ENCODE results near the gene ERAL1.
"Not testable (repeated sequence)": the region's sequence is repeated elsewhere in the genome, so short reads cannot be mapped to it uniquely, and the experiment has no call there.

The ERAL1 gene

GRCh38 chr17:28849281-28849680 is 5.5 kb upstream of the ERAL1 start:
- DNase-seq (ENCODE audit: low read depth in 2 of 3, low spot score in 1 of 3), result no peak

DNA sequence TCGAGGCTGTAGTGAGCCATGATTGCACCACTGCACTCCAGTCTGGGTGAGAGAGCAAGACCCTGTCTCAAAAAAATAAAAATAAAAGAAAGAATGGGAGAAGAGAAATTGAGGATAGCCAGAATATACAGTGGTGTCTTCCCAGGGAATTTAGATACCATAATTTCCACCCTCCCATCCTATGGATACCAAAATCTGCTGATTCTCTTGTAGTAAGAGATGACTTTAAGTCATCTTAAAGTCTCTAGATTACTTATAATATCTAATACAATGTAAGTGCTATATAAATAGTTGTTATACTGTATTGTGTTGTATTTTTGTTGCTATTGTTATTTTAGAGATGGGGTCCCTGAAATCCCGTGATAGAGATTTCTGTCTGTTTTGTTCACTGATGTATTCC is 1.5 kb upstream of the ERAL1 start:
- DNase-seq (ENCODE audit: low read depth in 2 of 3, low spot score in 1 of 3), result no peak

DNA sequence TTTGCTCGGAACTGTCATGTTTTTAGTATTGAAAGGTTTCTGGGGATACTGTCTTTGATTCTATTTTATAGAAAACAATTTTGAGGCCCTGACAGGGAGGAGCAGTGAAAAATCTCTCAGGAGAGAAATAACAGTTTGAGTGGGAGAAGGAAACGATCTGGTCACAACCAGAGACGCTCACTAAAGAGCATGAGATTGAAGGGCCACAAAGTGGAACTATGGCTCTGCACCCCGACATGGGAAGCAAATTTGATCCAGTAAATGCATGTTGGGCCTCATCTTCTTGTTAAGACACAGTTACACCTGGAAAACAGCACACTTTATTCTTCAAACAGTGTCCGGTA is 492 bp downstream of the ERAL1 start:
- DNase-seq (ENCODE audit: low read depth in 2 of 3, low spot score in 1 of 3), result no peak

- DNase-seq (ENCODE audit: low read depth in 2 of 3, low spot score in 1 of 3), result no peak
Measured at GRCh38 chr17:28856028-28856574, 1.3 kb downstream of the ERAL1 start.

GRCh38 chr17:28857905-28858800 is 3.3 kb downstream of the ERAL1 start:
- DNase-seq (ENCODE audit: low read depth in 2 of 3, low spot score in 1 of 3), result no peak

DNA sequence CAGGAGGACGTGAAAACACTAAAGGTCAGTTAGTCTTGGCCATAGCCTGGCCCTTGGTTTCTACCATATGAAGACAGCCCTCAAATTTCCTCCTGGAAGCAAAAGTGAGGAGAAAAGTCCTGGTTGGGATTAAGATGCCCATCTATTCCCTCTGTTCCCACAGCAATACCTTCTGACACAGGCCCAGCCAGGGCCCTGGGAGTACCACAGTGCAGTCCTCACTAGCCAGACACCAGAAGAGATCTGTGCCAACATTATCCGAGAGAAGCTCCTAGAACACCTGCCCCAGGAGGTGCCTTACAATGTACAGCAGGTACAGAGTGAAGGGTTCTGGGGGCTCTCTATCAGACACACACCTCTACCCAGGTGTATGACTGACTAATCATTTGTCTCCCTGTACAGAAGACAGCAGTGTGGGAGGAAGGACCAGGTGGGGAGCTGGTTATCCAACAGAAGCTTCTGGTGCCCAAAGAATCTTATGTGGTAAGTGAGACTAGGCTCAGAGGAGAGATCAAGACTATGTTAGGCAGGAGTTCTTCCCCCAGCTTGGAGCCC is 4.1 kb downstream of the ERAL1 start:
- DNase-seq (ENCODE audit: low read depth in 2 of 3, low spot score in 1 of 3), result no peak

GRCh38 chr17:28860363-28860808 is 5.6 kb downstream of the ERAL1 start:
- no peak for DNase-seq (ENCODE audit: low read depth in 2 of 3, low spot score in 1 of 3)

GRCh38 chr17:28861393-28862203 is 6.8 kb downstream of the ERAL1 start:
- no peak for DNase-seq (ENCODE audit: low read depth in 2 of 3, low spot score in 1 of 3)

- DNase-seq (ENCODE audit: low read depth in 2 of 3, low spot score in 1 of 3), result no peak
Measured at GRCh38 chr17:28862561-28862960, 7.7 kb downstream of the ERAL1 start.

- no peak for DNase-seq (ENCODE audit: low read depth in 2 of 3, low spot score in 1 of 3)
Measured at GRCh38 chr17:28863953-28864352, 9.1 kb downstream of the ERAL1 start.

DNA sequence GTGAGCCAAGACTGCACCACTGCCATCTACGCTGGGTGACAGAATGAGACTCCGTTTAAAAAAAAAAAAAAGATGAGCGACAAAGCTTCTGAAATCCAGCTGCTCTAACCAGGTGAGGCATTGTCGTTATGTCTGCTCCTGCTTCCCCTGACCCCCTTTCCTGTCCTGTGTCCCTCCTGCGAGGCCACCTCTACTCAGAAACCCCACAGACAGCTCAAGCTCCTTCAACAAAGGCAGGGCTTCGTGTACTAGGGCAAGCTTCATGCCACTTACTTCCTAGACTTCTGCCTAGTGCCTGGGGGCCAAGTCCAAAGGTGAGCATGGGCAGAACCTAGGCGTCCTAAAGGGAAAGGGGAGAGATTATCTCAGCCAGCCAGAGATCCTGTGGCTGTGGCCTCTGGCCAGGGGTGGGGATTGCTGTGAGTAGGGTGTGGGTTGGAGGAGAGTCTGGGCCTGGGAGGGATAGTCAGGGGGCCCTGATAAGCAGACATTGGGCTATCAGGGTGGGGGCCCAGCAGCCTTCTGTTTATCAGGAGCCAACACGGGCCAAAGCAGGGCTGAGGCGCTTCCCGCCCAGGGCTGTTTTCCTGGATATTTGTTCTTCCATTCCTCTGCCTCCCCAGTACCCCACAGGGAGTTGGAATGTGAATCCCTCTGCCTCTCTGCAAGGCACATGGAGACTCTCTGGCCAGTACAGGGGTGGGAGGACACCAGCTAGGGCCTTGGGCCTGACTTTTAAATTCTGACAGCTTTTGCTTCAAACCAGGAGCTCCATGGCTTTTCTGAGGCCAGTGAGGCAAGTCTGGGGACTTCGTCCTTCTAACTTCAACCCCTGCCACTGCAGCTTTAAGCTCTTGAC is 10.4 kb downstream of the ERAL1 start:
- no peak for DNase-seq (ENCODE audit: low read depth in 2 of 3, low spot score in 1 of 3)

DNA sequence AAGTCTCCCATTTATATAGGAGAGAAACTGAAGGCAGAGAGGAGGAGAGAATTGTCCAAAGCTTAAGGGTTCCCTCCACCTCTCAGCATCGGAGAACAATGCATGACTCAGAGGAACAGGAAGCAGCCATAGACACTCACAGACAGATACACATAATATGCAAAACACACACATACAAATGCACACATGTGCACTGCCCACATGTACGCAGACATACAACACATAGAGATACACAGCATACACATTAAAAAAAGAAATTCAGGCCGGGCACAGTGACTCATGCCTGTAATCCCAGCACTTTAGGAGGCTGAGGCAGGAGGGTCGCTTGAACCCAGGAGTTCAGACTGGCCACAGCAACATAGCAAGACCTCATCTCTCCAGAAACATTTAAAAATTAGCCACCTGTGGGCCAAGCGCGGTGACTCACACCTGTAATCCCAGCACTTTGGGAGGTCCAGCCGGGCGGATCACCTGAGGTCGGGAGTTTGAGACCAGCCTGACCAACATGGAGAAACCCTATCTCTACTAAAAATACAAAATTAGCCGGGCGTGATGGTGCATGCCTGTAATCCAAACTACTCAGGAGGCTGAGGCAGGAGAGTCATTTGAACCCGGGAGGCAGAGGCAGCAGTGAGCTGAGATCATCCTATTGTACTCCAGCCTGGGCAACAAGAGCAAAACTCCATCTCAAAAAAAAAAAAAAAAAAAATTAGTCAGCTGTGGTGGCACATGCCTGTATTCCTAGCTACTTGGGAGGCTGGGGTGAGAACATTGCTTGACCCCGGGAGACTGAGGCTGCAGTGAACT is 11.3 kb downstream of the ERAL1 start:
- no peak for DNase-seq (ENCODE audit: low read depth in 2 of 3, low spot score in 1 of 3)

DNA sequence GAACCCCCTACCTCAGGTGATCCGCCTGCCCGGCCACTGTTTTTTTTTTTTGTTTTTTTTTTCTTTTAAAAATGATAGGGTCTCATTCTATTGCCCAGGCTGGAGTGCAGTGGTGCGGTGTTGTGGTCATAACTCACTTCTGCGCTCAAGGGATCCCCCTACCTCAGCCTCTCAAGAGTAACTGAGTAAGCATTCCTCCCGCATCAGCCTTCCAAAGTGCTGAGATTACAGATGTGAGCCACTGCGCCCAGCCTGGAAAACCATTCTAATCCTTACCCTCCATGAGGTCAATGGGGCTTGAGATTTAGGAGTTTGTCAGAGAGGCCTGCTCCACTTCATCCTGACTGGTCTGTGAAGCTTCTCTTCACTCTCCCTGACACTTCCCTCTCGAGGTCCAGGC is 12.5 kb downstream of the ERAL1 start:
- DNase-seq (ENCODE audit: low read depth in 2 of 3, low spot score in 1 of 3), result no peak

GRCh38 chr17:28871056-28871579 is 16.3 kb downstream of the ERAL1 start:
- DNase-seq (ENCODE audit: low read depth in 2 of 3, low spot score in 1 of 3), result peak in 1 of 3 donors; percentile 27

DNA sequence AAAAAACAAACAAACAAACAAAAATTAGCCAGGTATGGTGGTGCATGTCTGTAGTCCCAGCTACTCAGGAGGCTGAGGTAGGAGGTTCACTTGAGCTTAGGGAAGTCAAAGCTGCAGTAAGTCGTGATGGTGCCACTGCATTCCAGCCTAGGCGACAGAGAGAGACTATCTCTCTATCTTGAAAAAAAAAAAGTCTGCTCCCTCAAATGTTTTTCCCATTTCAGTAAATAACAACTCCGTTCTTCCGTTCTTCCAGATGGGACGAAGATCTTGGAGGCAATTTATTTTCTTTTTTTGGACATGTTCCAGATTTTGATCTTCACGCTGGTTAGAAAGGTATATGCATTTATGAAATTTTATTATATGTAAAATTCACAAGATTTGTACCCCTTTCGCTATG is 19.0 kb downstream of the ERAL1 start:
- no peak for DNase-seq (ENCODE audit: low read depth in 2 of 3, low spot score in 1 of 3)

GRCh38 chr17:28874750-28875149 is 19.9 kb downstream of the ERAL1 start:
- DNase-seq (ENCODE audit: low read depth in 2 of 3, low spot score in 1 of 3), result no peak

DNA sequence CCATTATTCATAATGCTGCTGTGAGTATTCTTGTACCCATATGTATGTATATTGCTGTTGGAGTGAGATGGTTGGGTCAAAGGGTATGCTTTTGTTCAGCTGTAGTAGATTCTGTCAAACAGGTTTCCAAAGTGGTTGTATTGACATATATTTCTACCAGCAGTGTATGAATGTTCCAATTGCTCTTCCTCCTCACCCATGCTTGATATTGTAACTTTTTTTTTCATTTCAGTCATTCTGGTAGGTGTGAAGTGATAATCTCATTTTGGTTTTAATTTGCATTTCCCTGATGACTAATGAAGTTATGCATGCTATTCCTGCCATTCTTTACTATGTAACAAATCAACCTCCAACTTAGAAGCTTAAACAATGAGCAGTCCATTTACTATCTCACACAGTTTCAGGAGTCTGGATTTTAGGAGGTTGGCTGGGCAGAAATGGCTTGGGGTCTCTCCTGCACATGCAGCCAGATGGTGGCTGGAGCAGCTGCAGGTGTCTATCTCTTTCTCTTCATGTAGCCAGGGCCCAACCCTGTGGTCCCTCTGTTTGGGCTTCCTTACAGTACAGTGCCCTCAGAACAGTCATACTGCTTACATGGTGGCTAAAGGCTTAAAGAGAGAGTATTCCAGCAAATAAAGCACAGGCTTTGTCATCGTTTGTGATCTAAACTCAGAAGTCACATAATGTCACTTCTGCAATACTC is 21.2 kb downstream of the ERAL1 start:
- peak in 1 of 3 donors; percentile 9 for DNase-seq (ENCODE audit: low read depth in 2 of 3, low spot score in 1 of 3)

- not testable (repeated sequence) for DNase-seq (ENCODE audit: low read depth in 2 of 3, low spot score in 1 of 3)
Measured at GRCh38 chr17:28877150-28877711, 22.4 kb downstream of the ERAL1 start.
